ENCODE data around the gene TAS2R20. TPM values are rescaled to one million over a fixed set of nuclear protein-coding genes. Genes with fewer than 3 reads are reported as not detected.

The TAS2R20 gene
- total and polyA plus RNA-seq, 12 donors, result 0.13 to 0.64 (median 0.38) TPM

DNA sequence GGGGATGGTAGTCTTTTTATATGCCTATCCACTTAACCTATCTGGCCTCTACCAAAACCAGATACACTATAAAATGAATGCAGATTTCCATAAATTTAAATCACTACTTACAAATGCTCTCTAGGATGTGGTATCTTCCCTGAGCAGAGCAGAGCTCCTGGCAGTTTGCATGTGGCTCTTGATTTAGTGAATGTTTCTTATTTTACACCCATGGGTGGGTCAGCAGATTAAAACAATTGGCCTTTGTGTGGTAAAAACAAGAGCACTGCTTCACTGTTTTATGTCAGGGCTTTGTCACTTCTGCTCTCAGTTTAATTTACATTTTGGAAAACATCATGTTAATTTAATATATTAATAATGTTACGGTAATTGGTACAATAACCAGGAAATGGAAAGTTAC is 18.8 kb upstream of the TAS2R20 start:
- H3K27ac ChIP-seq, result no peak overlapping the region
- intact Hi-C loops (cut with DNase I), result loop anchor here in 4 of 10 donors (5.0 kb wide), 1 partner anchor 55 kb away; no protein-coding TSS in a partner anchor
- TF ChIP-seq, protein P1, sequence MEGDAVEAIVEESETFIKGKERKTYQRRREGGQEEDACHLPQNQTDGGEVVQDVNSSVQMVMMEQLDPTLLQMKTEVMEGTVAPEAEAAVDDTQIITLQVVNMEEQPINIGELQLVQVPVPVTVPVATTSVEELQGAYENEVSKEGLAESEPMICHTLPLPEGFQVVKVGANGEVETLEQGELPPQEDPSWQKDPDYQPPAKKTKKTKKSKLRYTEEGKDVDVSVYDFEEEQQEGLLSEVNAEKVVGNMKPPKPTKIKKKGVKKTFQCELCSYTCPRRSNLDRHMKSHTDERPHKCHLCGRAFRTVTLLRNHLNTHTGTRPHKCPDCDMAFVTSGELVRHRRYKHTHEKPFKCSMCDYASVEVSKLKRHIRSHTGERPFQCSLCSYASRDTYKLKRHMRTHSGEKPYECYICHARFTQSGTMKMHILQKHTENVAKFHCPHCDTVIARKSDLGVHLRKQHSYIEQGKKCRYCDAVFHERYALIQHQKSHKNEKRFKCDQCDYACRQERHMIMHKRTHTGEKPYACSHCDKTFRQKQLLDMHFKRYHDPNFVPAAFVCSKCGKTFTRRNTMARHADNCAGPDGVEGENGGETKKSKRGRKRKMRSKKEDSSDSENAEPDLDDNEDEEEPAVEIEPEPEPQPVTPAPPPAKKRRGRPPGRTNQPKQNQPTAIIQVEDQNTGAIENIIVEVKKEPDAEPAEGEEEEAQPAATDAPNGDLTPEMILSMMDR (IDR thresholded peaks at IDR 0.05), result no peak
- no peaks in the 10 kb centered on the region for H3K9me3 ChIP-seq
- no peaks in the 10 kb centered on the region for H3K36me3 ChIP-seq
- peaks cover 0 to 11% (median 0%) of the 10 kb centered on the region in 9 donors for H3K4me1 ChIP-seq
- H3K27me3 ChIP-seq, result no peaks in the 10 kb centered on the region
- DNase-seq (no peak), ATAC-seq (no peak)
- WGBS, 2 donors, result 83 to 87% methylated on average over 1 of the region's 1 CpG
- H3K4me3 ChIP-seq, result no peak overlapping the region

DNA sequence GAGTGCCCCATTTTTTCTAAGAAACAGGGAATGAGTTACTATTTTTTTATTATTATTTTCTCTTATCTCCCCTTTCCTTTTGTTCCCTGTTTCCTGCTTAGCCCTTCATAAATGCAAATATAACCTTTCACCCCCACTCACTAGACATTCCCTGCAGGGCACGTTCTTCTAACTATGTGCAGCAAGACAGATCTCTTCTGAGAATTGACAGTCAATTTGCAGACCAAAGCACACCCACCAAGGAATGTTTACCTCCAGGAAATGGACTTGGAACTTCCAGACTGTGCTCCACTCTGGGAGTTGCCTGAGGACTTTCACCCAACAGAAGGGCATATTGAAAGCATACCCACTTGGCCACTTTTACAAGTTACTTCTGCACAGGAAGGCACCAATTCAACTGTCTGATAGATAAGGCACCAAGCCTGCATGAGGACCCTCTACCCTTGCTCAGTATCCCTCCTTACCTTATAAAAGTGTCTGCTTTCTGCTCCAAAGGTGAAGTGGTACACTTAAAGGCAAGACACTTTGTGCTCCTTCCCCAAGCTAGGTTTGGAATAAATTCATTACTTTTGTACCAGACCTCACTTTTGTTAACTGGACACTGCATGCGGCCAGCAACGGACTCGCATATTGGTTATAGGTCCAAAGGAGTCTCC is 17.8 kb upstream of the TAS2R20 start:
- intact Hi-C loops (cut with DNase I), result loop anchor here in 5 of 10 donors (2.0 to 5.0 kb wide), 2 partner anchors 55 to 56 kb away; no protein-coding TSS in a partner anchor
- no peak overlapping the region for H3K4me3 ChIP-seq
- H3K4me1 ChIP-seq, result peaks cover 0 to 11% (median 0%) of the 10 kb centered on the region in 9 donors
- no peak for DNase-seq
- no peaks in the 10 kb centered on the region for H3K36me3 ChIP-seq
- ATAC-seq, result no peak
- H3K9me3 ChIP-seq, result no peaks in the 10 kb centered on the region
- TF ChIP-seq, protein P1 (IDR thresholded peaks at IDR 0.05), result no peak
- 90% methylated on average over 4 of the region's 4 CpGs for WGBS, 2 donors
- no peak overlapping the region for H3K27ac ChIP-seq
- no peaks in the 10 kb centered on the region for H3K27me3 ChIP-seq

DNA sequence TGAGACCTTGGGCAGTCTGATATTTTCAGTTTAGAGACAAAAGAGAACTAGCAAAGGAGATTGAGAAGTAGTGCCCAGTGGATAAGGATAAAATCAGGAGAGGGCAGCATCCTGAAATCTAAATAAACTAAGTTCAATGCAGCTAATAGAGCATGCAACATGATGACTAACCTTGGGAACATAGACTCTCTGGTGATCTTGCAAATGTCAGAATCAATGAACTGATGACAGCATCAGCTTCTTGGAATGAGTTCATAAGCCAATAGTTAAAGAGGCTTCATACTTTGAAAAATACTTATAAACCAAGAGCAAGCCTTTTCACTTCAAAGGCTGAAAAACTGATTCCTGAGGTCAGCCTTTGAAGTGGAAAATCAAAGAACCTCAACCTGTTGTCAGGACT is 16.1 kb upstream of the TAS2R20 start:
- DNase-seq (no peak), ATAC-seq (no peak)

DNA sequence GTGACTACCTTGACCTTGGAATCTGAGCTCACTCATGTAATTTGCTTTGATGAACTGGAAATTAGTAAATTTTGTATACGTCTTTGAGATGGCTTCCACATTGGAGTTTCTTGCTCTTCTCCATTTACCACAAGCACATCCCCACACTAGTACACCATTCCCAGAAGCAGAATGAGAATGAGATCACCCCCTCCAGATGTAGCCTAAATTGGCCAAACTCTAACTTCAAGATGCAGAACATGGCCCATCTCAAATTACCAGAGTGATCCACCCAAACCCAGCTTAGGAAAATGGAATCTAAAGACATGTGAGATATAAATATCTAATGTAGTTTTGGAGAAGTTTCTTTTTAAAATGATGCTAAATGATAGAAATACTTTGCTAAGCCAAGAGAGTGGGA is 9.5 kb upstream of the TAS2R20 start:
- TF ChIP-seq, protein P1 (IDR thresholded peaks at IDR 0.05), result no peak
- H3K4me1 ChIP-seq, result no peaks in the 10 kb centered on the region
- intact Hi-C loops (cut with DNase I), result no loop called here
- DNase-seq (no peak), ATAC-seq (no peak)
- no peaks in the 10 kb centered on the region for H3K9me3 ChIP-seq
- H3K27me3 ChIP-seq, result no peaks in the 10 kb centered on the region
- H3K27ac ChIP-seq, result no peak overlapping the region
- H3K4me3 ChIP-seq, result no peak overlapping the region
- WGBS, 2 donors, result 98 to 100% methylated on average over 1 of the region's 1 CpG
- H3K36me3 ChIP-seq, result no peaks in the 10 kb centered on the region

More for the DNA sequence above, 16.1 kb upstream of the TAS2R20 start:
- H3K4me1 ChIP-seq, result peaks cover 0 to 11% (median 0%) of the 10 kb centered on the region in 9 donors
- H3K27me3 ChIP-seq, result no peaks in the 10 kb centered on the region
- H3K4me3 ChIP-seq, result no peak overlapping the region
- intact Hi-C loops (cut with DNase I), result loop anchor here in 1 of 10 donors (2.0 kb wide), 1 partner anchor 57 kb away; no protein-coding TSS in a partner anchor
- H3K36me3 ChIP-seq, result no peaks in the 10 kb centered on the region
- H3K27ac ChIP-seq, result no peak overlapping the region
- no peaks in the 10 kb centered on the region for H3K9me3 ChIP-seq
- TF ChIP-seq, protein P1 (IDR thresholded peaks at IDR 0.05), result no peak
